ENCODE data around the gene HUNK.
A peak's percentile ranks its signal among the peaks of the same experiment; 100 is the strongest.

Gene HUNK

DNA sequence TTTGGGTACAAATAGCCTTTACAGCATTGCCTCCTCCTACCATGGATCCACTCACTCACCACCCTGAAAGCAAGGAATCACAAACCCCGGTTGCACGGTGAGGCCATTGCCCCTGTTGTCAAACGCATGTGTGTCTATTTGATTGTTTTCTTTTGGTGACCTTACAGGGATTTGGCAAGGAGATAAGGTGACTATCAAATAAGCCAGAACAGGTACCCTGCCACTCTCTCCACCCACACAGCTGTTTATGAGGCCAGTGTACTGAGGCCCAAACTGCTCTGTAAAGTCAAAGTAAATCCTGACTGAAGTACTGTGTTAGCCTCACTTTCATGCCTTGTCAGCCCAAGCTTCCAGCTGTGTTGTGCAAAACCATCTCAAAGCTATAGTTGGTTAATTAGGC lies 136.4 kb downstream of the HUNK start:
- TF ChIP-seq CEBPB (IDR thresholded peaks at IDR 0.05) (no peak), FOXM1 (IDR thresholded peaks at IDR 0.05; ENCODE audit: borderline replicate concordance, low read depth) (no peak), TEAD4 (IDR thresholded peaks at IDR 0.05) (no peak)

DNA sequence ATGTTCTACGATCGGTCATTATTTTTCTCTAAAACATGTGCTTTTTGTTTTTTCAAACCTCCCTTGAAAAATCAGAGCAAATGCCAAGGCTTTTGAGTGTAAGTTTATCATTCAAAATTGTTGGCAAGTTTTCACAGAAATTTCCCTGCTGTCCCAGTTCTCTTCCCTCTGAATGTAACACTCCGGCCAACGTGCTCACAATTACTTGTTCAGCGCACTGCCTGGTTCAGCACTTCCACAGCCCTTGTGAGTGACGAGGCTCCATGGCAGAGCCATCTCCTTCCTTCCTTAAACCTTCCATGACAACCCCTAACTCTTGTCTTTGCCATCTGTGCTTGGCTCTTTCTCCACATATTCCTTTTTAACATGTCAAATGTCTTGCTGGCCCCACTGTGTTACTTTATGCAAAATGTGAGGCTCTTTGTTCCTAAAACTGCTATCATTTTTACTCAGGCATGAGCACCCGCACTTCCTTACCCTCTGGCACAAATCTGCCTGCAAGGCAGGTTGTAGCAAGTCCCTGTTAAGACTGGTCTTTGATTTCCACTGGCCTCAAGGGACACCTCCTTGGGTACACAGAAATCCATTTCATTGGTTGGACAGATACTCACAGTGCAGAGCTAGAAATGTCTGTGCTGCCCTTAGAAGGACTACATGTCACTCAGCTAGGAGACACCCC lies 142.8 kb downstream of the HUNK start:
- TF ChIP-seq NFIC (IDR thresholded peaks at IDR 0.05) (no peak), EGR1 (IDR thresholded peaks at IDR 0.05) (no peak)

DNA sequence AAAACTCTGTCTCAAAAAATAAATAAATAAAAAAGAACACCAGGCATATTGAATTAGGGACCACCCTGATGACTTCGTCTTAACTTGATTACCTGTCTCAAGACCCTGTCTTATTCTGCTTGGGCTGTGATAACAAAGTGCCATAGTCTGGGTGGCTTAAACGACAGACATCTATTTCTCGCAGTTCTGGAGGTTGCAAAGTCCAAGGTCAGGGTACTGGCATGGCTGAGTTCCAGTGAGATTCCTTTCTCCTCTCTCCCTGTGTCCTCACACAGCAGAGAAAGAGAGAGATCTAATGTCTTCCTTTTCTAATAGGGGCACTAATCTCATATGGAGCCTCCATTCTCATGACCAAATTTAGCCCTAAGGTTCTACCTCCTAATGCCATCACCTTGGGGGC lies 145.6 kb downstream of the HUNK start:
- TF ChIP-seq YY1 (IDR thresholded peaks at IDR 0.05; ENCODE audit: low read depth): no peak
- TF ChIP-seq, protein P1, sequence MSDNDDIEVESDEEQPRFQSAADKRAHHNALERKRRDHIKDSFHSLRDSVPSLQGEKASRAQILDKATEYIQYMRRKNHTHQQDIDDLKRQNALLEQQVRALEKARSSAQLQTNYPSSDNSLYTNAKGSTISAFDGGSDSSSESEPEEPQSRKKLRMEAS (IDR thresholded peaks at IDR 0.05): no peak

DNA sequence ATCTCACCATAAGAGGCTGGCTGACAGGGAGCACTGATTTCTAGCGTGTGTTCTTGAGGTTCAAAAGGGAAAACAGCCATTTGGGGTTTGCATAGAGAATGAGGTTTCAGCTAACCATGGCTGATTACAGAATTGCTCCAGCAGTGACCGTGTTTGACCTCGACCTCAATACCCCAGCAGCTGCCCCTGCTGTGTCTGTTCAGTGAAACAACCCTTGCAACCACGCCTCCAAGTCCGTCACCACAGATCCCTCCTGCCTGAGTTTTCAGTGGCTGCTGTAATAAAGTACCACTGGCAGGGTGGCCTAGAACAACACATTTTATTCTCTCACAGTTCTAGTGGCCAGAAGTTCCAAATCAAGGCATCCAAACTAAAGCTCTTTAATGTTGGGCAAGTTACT lies 147.7 kb downstream of the HUNK start:
- no peak for TF ChIP-seq TAF1 (IDR thresholded peaks at IDR 0.05; ENCODE audit: low read depth)
- no peak for TF ChIP-seq TEAD4 (IDR thresholded peaks at IDR 0.05)
- TF ChIP-seq RAD21 (IDR thresholded peaks at IDR 0.05; ENCODE audit: low read depth): no peak
- no peak for TF ChIP-seq TCF12 (IDR thresholded peaks at IDR 0.05; ENCODE audit: low read depth)
- TF ChIP-seq EP300 (IDR thresholded peaks at IDR 0.05; ENCODE audit: borderline replicate concordance): peak; percentile 18; the same call in 1 of the 2 replicates
- peak; percentile 2; the same call in 1 of the 2 replicates for TF ChIP-seq NFIC (IDR thresholded peaks at IDR 0.05)
- TF ChIP-seq, protein P2, sequence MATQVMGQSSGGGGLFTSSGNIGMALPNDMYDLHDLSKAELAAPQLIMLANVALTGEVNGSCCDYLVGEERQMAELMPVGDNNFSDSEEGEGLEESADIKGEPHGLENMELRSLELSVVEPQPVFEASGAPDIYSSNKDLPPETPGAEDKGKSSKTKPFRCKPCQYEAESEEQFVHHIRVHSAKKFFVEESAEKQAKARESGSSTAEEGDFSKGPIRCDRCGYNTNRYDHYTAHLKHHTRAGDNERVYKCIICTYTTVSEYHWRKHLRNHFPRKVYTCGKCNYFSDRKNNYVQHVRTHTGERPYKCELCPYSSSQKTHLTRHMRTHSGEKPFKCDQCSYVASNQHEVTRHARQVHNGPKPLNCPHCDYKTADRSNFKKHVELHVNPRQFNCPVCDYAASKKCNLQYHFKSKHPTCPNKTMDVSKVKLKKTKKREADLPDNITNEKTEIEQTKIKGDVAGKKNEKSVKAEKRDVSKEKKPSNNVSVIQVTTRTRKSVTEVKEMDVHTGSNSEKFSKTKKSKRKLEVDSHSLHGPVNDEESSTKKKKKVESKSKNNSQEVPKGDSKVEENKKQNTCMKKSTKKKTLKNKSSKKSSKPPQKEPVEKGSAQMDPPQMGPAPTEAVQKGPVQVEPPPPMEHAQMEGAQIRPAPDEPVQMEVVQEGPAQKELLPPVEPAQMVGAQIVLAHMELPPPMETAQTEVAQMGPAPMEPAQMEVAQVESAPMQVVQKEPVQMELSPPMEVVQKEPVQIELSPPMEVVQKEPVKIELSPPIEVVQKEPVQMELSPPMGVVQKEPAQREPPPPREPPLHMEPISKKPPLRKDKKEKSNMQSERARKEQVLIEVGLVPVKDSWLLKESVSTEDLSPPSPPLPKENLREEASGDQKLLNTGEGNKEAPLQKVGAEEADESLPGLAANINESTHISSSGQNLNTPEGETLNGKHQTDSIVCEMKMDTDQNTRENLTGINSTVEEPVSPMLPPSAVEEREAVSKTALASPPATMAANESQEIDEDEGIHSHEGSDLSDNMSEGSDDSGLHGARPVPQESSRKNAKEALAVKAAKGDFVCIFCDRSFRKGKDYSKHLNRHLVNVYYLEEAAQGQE (IDR thresholded peaks at IDR 0.05; ENCODE audit: low read depth): no peak
- TF ChIP-seq, protein P1 (IDR thresholded peaks at IDR 0.05): no peak

DNA sequence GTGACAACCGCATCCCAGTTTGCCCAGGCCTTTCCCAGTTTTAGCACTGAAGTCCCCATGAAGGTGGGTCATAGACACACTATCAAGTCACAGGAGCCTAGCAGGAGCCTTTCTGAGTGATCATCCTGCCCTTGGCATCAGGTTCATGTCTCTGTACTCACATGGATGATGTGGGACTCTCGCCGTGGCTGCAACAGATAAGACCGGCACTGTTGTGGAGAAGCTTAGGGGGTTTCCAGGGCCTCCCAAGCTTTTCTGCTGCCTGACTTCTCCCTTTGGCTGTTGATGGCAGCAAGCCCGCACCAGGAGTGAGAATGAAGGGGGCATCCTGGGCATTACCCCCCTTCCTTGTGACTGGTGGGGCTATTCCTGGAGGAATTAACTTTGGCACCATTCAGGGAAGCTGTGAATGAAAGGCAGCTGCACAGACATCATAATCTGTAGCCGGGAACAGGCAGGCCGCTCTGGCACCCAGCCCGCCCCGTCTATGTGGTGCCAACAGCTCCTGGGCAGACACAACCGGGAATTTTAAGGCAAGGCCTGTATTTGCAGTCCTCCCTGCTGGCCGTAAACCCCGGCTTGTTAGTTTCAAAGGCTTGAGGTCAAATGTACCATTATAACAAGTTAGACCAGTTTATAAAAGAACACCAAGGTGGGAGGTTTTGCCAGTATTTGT lies 148.6 kb downstream of the HUNK start:
- TF ChIP-seq CEBPB (IDR thresholded peaks at IDR 0.05) (no peak), YY1 (IDR thresholded peaks at IDR 0.05; ENCODE audit: low read depth) (no peak), CREB1 (IDR thresholded peaks at IDR 0.05; ENCODE audit: low read depth) (no peak), RAD21 (IDR thresholded peaks at IDR 0.05; ENCODE audit: low read depth) (no peak), EGR1 (IDR thresholded peaks at IDR 0.05) (no peak), NFIC (IDR thresholded peaks at IDR 0.05) (no peak), ZBTB7A (IDR thresholded peaks at IDR 0.05; ENCODE audit: low read depth) (no peak), TEAD4 (IDR thresholded peaks at IDR 0.05) (no peak), TAF1 (IDR thresholded peaks at IDR 0.05; ENCODE audit: low read depth) (no peak), TCF12 (IDR thresholded peaks at IDR 0.05; ENCODE audit: low read depth) (no peak)
- TF ChIP-seq, protein P2 (IDR thresholded peaks at IDR 0.05; ENCODE audit: low read depth): no peak
- TF ChIP-seq, protein P3, sequence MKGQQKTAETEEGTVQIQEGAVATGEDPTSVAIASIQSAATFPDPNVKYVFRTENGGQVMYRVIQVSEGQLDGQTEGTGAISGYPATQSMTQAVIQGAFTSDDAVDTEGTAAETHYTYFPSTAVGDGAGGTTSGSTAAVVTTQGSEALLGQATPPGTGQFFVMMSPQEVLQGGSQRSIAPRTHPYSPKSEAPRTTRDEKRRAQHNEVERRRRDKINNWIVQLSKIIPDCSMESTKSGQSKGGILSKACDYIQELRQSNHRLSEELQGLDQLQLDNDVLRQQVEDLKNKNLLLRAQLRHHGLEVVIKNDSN (IDR thresholded peaks at IDR 0.05): no peak

DNA sequence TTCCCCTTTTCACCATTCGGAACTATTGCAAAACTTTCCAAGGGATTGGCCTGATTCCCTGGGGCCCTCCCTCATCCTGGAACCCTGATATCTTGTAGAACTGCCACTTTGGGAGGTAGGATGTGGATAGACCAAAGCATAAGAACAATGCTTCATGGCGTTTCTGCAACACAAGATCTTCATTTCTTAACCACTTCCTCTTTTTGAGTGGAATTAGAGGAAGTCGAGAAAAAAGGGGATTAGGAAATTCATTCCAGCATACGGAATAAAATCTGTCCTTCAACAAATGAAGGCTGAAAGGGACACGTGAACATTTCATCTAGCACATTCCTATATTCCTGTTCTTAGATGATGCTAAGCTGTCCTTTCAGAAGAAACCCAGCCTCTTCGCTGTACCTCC lies 149.3 kb downstream of the HUNK start:
- TF ChIP-seq EGR1 (IDR thresholded peaks at IDR 0.05) (no peak), TEAD4 (IDR thresholded peaks at IDR 0.05) (no peak), ZBTB7A (IDR thresholded peaks at IDR 0.05; ENCODE audit: low read depth) (no peak), YY1 (IDR thresholded peaks at IDR 0.05; ENCODE audit: low read depth) (no peak), EP300 (IDR thresholded peaks at IDR 0.05; ENCODE audit: borderline replicate concordance) (no peak), RAD21 (IDR thresholded peaks at IDR 0.05; ENCODE audit: low read depth) (no peak), TCF12 (IDR thresholded peaks at IDR 0.05; ENCODE audit: low read depth) (no peak), CREB1 (IDR thresholded peaks at IDR 0.05; ENCODE audit: low read depth) (no peak)
- TF ChIP-seq, protein P2 (IDR thresholded peaks at IDR 0.05; ENCODE audit: low read depth): no peak
- TF ChIP-seq, protein P3 (IDR thresholded peaks at IDR 0.05): no peak
- TF ChIP-seq, protein P1 (IDR thresholded peaks at IDR 0.05): no peak
